ENCODE measurements around the gene DSCAM.

DSCAM gene

GRCh38 chr21:40841524-40842196 is 5.3 kb downstream of the DSCAM start:
- in situ Hi-C loops (cut with HindIII; ENCODE audit: low sequenced_read_pairs) = no loop called here

GRCh38 chr21:40840401-40841125 is 6.4 kb downstream of the DSCAM start:
- in situ Hi-C loops (cut with HindIII; ENCODE audit: low sequenced_read_pairs) = no loop called here

GRCh38 chr21:40839521-40839920 is 7.4 kb downstream of the DSCAM start:
- in situ Hi-C loops (cut with HindIII; ENCODE audit: low sequenced_read_pairs) = no loop called here

- in situ Hi-C loops (cut with HindIII; ENCODE audit: low sequenced_read_pairs) = no loop called here
Observed at GRCh38 chr21:40837456-40837855, 9.5 kb downstream of the DSCAM start.

- in situ Hi-C loops (cut with HindIII; ENCODE audit: low sequenced_read_pairs) = no loop called here
Observed at GRCh38 chr21:40835184-40835694, 11.7 kb downstream of the DSCAM start.

DNA sequence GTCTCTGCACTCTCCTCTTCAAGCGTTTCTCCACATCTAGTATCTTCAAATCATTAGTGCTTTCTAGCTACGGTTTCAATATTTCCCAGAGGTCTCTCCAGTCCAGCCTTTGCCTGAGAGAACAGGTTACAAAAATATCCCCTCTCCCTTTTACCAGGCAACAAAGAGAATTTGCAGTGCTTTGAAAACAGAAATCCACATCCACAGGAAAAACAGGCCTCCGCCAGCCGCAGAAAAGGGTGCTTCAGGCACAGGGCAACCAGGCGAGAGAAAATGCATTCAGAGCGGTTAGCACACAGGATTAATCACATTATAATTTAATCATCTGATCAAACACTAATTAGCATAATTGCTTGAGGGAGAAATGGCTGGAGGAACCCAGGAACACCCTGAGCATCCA is 13.8 kb downstream of the DSCAM start:
- in situ Hi-C loops (cut with HindIII; ENCODE audit: low sequenced_read_pairs) = no loop called here

- in situ Hi-C loops (cut with HindIII; ENCODE audit: low sequenced_read_pairs) = no loop called here
Observed at GRCh38 chr21:40832316-40832715, 14.6 kb downstream of the DSCAM start.

DNA sequence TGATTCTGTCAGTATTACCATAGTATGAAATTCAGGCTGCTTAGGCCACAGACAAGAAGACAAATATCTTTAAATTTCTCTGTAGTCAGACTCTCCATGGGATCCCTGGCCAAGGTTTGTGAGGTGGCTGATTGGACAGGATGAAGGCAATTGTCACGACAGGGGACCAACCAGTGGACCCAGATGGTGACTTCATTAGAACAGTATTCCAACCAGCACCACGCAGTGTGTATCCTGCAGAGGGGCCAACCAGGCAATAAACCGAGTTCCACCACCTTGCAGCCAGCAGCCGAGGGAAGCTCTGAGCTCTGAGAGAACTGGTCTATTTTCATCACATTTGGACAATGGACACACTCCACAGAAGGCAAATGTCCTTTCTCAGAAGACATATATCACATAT is 16.1 kb downstream of the DSCAM start:
- in situ Hi-C loops (cut with HindIII; ENCODE audit: low sequenced_read_pairs) = no loop called here

- in situ Hi-C loops (cut with HindIII; ENCODE audit: low sequenced_read_pairs) = no loop called here
Observed at GRCh38 chr21:40829791-40830190, 17.2 kb downstream of the DSCAM start.

GRCh38 chr21:40829308-40829707 is 17.6 kb downstream of the DSCAM start:
- in situ Hi-C loops (cut with HindIII; ENCODE audit: low sequenced_read_pairs) = no loop called here

DNA sequence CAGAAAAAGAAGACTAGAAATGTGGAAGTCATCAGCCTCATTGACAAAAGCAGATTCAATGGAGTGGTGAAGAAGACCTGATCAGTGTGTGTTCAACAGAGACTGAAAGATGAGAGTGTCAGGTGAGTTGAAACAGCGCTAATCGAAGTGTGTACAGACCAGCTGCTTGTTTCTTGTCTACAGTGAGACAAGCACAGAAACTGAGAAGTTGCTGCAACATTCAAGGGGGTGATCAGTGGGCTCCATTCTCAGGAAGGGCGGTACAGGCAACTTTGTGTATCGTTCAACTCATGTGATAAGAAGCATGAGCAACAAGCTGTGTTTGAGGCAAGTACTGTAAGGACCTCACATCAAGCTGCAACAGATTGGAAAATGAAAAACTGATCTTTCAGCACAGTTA is 19.4 kb downstream of the DSCAM start:
- in situ Hi-C loops (cut with HindIII; ENCODE audit: low sequenced_read_pairs) = no loop called here

DNA sequence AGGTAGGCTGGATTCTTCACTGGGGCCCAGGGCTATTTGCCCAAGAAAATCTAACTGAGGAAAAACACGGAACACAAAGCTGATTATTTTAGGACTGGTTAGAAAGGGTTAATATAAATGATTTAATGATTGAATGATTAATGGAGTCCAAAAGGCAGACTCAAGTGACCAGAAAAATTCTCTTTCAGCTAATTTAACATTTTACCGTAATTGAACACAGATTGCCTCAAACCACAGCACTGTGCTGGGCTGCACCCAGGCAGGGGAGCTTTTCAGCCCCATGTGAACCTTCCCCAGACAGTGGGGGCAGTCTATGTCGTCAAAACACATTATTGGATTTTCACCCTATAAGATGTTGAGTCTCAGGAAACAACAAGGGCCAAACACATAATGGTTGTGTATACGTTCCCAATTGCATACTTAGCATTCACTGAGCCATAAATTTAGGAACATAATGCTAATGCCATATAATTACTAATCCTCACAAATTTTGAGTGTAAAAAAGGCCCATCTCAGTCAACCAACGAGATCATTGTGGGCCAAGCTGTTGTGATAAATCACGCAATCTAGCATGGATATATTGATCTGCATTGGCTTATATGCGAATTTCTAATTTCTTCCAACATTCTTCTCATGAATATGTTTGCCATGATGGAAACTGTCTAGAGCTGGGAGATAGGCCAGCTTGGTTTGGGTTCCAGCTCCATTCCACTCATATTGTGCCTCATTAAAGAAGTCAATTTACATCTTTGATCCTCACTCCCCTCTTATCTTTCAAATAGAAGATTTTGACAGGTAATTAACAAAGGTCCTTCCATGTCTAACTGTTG is 27.7 kb downstream of the DSCAM start:
- in situ Hi-C loops (cut with HindIII; ENCODE audit: low sequenced_read_pairs) = no loop called here

- in situ Hi-C loops (cut with HindIII; ENCODE audit: low sequenced_read_pairs) = no loop called here
Observed at GRCh38 chr21:40813918-40814317, 33.0 kb downstream of the DSCAM start.

DNA sequence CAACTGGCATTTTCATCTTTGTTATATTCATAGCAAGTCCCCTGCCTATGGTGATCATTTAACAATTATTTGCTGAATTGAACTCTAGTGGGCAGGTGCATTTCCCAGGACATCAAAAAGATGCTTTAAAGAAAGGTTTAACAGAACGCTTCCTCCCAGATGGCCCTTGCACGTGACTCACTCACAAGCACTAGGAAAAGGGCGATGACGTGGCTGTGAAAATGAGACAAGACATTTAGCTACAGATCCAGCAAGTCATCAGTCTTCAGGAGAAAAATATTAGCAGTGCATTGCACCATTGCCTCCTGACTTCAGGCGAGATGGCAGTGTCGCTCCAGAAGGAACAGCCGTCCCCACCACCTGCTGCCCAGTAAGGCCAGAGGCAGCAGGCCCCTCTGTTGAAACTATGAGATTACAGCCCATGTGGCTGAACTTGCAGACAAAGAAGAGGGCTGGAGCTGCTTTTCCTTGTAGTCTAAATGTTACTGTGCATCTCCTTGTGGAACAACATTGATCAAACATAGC is 37.2 kb downstream of the DSCAM start:
- in situ Hi-C loops (cut with HindIII; ENCODE audit: low sequenced_read_pairs) = no loop called here

- in situ Hi-C loops (cut with HindIII; ENCODE audit: low sequenced_read_pairs) = no loop called here
Observed at GRCh38 chr21:40803101-40803500, 43.9 kb downstream of the DSCAM start.

GRCh38 chr21:40800126-40800525 is 46.8 kb downstream of the DSCAM start:
- in situ Hi-C loops (cut with HindIII; ENCODE audit: low sequenced_read_pairs) = no loop called here

- in situ Hi-C loops (cut with HindIII; ENCODE audit: low sequenced_read_pairs) = no loop called here
Observed at GRCh38 chr21:40797891-40798290, 49.1 kb downstream of the DSCAM start.

- in situ Hi-C loops (cut with HindIII; ENCODE audit: low sequenced_read_pairs) = no loop called here
Observed at GRCh38 chr21:40797410-40797809, 49.5 kb downstream of the DSCAM start.

- in situ Hi-C loops (cut with HindIII; ENCODE audit: low sequenced_read_pairs) = no loop called here
Observed at GRCh38 chr21:40796464-40796863, 50.5 kb downstream of the DSCAM start.

GRCh38 chr21:40795313-40795712 is 51.6 kb downstream of the DSCAM start:
- in situ Hi-C loops (cut with HindIII; ENCODE audit: low sequenced_read_pairs) = no loop called here
